Measurements from ENCODE around the gene ARHGAP26. TPM values are rescaled to one million over a fixed set of nuclear protein-coding genes. Genes with fewer than 3 reads are reported as not detected.

ARHGAP26 gene
- total and polyA plus RNA-seq, 12 donors, result 7.5 to 45.8 (median 37.2) TPM

DNA sequence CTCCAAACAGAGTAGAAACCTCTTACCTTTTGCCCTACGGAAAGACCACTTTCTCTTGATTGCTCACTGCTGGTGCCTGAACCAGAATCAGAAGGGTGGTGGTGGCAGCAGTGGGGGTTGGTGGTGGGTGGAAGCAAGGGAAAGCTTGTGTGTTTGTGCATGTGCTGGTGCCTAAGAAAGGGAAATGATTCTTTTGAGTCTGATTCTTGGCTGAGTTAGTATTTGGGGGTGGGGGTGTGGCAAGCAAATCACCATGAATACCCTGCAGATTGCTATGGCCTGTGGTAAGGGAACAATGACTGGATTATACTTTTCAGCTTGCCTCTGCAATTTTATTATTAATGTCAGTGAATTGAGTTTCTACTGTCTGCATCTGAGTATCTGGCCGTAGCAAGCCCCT lies 106.6 kb downstream of the ARHGAP26 start:
- TF ChIP-seq, protein P1, sequence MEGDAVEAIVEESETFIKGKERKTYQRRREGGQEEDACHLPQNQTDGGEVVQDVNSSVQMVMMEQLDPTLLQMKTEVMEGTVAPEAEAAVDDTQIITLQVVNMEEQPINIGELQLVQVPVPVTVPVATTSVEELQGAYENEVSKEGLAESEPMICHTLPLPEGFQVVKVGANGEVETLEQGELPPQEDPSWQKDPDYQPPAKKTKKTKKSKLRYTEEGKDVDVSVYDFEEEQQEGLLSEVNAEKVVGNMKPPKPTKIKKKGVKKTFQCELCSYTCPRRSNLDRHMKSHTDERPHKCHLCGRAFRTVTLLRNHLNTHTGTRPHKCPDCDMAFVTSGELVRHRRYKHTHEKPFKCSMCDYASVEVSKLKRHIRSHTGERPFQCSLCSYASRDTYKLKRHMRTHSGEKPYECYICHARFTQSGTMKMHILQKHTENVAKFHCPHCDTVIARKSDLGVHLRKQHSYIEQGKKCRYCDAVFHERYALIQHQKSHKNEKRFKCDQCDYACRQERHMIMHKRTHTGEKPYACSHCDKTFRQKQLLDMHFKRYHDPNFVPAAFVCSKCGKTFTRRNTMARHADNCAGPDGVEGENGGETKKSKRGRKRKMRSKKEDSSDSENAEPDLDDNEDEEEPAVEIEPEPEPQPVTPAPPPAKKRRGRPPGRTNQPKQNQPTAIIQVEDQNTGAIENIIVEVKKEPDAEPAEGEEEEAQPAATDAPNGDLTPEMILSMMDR (IDR thresholded peaks at IDR 0.05), result no peak
- WGBS, 2 donors, result 90 to 91% methylated on average over 2 of the region's 2 CpGs
- Histone ChIP-seq H3K27ac (no peak overlapping the region), H3K36me3 (peaks cover 0 to 28% (median 0%) of the 10 kb centered on the region in 9 donors), H3K4me3 (no peak overlapping the region), H3K9me3 (no peaks in the 10 kb centered on the region), H3K27me3 (no peaks in the 10 kb centered on the region), H3K4me1 (peaks cover 15 to 72% (median 63%) of the 10 kb centered on the region in 9 donors)
- intact Hi-C loops (cut with DNase I), result loop anchor here in 5 of 10 donors (5.0 to 10.0 kb wide), 4 partner anchors 122 to 835 kb away; no protein-coding TSS in a partner anchor
- DNase-seq (no peak), ATAC-seq (no peak)

DNA sequence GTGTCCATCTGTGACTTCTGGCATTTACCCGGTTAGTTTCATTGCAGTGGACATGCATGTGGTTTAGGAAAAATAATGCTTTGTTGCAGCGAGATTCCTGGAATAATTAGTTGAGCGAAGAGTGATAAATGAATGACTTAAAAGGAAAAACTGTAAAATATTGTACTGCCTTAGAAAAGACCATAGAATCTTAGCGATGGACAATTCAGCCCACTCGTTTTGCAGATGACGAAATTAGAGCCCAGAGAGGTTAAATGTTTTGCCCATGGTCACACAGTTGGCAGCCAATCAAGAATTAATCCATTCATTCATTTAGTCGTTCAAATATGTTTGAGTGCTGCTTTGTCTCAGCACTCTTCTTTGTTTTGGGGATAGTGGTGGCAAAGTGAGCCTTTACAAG lies 107.9 kb downstream of the ARHGAP26 start:
- no peak for ATAC-seq
- H3K27me3 ChIP-seq, result no peaks in the 10 kb centered on the region
- H3K9me3 ChIP-seq, result no peaks in the 10 kb centered on the region
- H3K4me1 ChIP-seq, result peaks cover 15 to 72% (median 62%) of the 10 kb centered on the region in 9 donors
- H3K4me3 ChIP-seq, result no peak overlapping the region
- intact Hi-C loops (cut with DNase I), result loop anchor here in 5 of 10 donors (5.0 to 10.0 kb wide), 4 partner anchors 123 to 836 kb away; no protein-coding TSS in a partner anchor
- TF ChIP-seq, protein P1 (IDR thresholded peaks at IDR 0.05), result no peak
- peaks cover 0 to 35% (median 0%) of the 10 kb centered on the region in 9 donors for H3K36me3 ChIP-seq
- WGBS, 2 donors, result 81 to 82% methylated on average over 7 of the region's 7 CpGs
- H3K27ac ChIP-seq, result no peak overlapping the region
- no peak for DNase-seq

DNA sequence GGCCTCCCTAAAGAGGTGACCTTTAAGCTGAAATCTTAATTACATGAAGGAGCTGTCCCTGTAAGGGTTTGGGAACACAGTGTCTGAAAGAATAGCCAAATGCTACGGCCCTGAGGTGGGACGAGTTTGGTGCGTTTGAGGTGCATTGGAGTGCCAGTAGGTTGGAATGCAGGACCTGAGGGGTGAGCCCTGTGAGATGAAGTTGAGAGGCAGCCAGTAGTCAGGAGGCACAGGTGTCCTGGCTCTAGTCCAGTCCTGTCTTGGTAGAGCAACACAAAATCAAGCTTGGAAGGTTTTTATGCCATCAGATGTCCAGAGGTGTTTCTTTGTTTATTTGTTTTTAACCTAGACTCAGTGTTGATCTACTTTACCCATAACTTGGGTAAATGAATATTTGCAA lies 108.5 kb downstream of the ARHGAP26 start:
- Histone ChIP-seq H3K9me3 (no peaks in the 10 kb centered on the region), H3K27ac (no peak overlapping the region), H3K4me3 (no peak overlapping the region), H3K36me3 (peaks cover 0 to 40% (median 0%) of the 10 kb centered on the region in 9 donors), H3K27me3 (no peaks in the 10 kb centered on the region), H3K4me1 (peaks cover 16 to 72% (median 62%) of the 10 kb centered on the region in 9 donors)
- TF ChIP-seq, protein P1 (IDR thresholded peaks at IDR 0.05), result no peak
- WGBS, 2 donors, result 49 to 75% methylated on average over 3 of the region's 3 CpGs
- DNase-seq (no peak), ATAC-seq (no peak)
- intact Hi-C loops (cut with DNase I), result loop anchor here in 5 of 10 donors (5.0 to 10.0 kb wide), 4 partner anchors 124 to 836 kb away; no protein-coding TSS in a partner anchor

DNA sequence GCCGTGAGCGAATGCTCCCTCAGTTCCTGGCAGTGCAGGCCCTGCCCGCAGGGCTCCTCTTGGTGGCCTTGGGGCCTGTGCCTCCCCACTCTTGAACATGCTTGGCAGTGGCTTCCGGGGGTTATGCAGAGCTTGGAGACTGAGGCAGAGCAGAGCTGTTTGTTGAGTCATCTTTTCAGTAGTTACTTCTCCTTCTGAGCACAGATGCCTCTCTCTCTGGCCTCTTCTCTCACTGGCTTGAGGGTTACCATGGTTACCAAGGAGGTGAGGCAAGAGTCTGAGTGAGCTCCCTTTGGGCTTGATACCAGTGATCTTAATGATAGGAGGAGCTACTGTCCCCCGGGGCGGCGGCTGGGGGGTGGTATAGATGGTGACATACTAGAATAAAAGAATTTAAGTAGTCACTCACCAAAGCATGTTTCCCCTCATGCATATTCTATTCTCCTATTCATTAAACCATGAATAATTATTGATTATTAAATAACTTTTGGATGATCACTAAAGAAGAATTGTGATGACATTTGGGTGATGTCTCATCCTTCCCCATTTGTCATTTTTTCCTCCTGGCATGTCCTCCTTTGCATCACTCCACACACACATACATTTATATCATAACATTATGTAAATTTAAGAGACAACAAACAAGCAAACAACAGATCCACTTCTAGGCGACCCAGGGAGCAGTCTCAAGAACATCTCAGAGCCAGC lies 111.1 kb downstream of the ARHGAP26 start:
- WGBS, 2 donors, result 77 to 82% methylated on average over 8 of the region's 8 CpGs
- DNase-seq (no peak), ATAC-seq (peak in 5 of 8 donors; percentile 2 to 35 (median 13))
- TF ChIP-seq, protein P1 (IDR thresholded peaks at IDR 0.05), result no peak
- no peak overlapping the region for H3K4me3 ChIP-seq
- no peaks in the 10 kb centered on the region for H3K9me3 ChIP-seq
- H3K27ac ChIP-seq, result peak overlapping the region in 9 of 10 donors; percentile 0 to 84 (median 58)
- intact Hi-C loops (cut with DNase I), result loop anchor here in 8 of 10 donors (2.0 to 10.0 kb wide), 7 partner anchors 134 to 726 kb away; no protein-coding TSS in a partner anchor
- peaks cover 15 to 66% (median 53%) of the 10 kb centered on the region in 9 donors for H3K4me1 ChIP-seq
- no peaks in the 10 kb centered on the region for H3K27me3 ChIP-seq
- H3K36me3 ChIP-seq, result peaks cover 0 to 42% (median 0%) of the 10 kb centered on the region in 9 donors

Measured in heart right ventricle (tissue), 16 donors.